HG02938 (cell line): ENCODE results near the gene ORM2.

Source experiments
- ATAC-seq: cut with Tn5 transposase; IDR thresholded peaks from one replicate; pipeline ENCODE4 v1.9.1; 2021; ENCODE audit warnings: mild to moderate bottlenecking, moderate library complexity; ENCODE audit not compliant: unreplicated experiment

ORM2 gene

GRCh38 chr9:114367772-114368569 lies 38.3 kb downstream of the ORM2 start:
- ATAC-seq: no peak

- no peak for ATAC-seq
Measured at GRCh38 chr9:114369216-114370130, 39.8 kb downstream of the ORM2 start.

- ATAC-seq: no peak
Measured at GRCh38 chr9:114370251-114370967, 40.7 kb downstream of the ORM2 start.

DNA sequence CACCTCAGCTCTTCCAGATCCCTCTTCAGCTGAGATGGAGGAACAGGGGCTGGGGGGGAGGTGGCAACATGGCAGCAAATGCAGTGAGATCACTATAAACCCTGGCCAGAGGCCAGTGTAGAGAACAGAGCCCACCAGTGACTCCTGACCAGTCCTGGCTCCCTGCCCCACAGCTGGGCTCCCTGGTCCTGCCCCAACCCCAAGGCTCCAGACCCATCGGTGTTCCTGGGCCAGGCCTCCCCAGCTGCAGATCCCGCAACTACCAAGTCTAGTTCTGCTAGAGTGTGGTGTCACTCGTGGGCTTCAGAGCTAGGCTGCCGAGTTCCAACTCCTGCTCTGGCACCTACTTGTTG lies 41.3 kb downstream of the ORM2 start:
- ATAC-seq: no peak

DNA sequence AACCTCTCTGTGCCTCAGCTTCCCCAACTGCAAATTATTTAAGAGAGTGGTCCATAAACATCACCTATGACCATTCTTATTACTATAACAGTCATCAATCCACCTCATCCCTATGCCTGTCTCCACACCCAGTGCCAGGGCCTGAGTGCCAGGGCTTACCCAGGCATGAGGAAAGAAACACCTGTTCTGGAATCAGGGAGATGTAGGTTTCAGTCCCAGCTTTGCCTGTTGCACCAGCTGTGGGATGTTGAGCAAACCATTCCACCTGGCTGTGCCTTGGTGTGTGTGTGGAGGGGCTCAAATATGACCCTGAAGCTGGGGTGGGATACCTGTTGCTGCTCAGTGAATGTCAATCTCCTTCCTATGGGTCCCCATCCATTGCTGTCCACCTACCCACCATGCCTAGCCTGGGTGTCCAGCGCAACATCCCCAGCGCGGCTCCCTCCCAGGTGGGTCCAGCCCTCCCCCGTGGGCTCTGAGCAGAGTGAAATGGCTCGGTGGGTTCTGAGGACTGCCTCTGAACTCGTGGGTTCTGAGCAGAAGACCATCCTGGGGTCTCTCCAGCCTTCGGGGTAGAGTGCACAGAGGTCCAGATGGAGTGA lies 41.8 kb downstream of the ORM2 start:
- no peak for ATAC-seq

GRCh38 chr9:114371973-114372917 lies 42.6 kb downstream of the ORM2 start:
- ATAC-seq: no peak

DNA sequence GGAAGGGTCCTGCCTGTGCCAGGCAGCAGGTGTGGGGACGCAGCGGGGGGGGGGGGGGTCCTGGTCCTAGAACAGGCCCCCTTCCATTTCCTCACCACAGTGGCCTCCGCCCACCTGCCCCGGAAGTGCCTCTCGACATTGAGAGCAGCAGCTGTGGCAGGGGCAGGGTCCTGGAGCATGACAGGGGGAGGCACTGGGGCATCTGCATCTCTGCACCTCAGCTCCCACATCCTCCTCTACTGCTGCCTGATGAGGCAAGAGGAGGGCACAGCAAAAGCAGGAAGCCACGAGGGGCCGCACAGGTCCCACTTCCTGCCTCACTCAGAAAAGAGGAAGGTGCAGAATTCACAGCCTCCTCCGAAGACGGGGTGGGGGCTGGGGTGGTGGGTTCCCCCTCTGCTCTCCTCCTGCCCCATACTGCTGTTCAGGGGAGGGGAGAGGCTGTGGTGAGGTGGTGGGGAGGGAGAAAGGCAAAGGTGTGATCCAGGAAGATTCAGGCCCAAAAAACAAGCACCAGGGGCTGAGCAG lies 43.3 kb downstream of the ORM2 start:
- peak; percentile 85 for ATAC-seq

DNA sequence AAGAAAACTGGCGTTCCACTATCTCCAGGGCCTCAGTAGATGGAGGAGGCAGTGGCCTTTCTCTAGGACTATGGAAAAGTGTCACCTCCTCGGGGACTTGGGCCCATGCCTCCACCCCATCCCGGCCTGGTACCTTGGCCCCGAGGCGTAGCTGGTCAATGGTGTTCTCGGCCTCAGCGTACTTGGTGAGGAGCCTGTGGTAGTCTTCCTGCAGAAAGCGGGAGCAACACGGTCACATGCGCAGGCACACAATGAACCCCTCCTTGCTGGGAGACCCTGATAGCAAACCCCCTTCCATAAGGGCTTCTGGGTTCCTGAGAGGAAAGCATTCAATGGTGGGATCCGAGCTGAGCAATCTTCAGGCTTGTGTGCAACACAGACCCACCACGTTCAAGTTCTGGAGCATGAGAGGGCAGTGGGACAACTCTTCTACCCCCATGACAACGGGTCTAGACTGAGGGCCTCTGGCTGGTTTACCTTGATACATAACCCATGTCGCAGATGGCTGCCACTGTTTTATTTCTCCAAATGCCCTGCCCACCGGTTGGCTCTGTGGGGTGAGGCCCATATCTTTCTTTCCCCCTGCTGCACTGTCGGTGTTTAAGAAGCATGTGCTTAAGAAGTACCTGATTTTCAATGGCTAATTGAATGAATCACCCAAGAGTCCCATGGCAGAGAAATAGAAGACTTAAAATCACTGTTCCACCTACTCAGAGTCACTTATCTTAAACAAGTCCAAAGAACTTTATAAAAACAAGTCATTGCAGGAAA lies 44.5 kb downstream of the ORM2 start:
- ATAC-seq: no peak

DNA sequence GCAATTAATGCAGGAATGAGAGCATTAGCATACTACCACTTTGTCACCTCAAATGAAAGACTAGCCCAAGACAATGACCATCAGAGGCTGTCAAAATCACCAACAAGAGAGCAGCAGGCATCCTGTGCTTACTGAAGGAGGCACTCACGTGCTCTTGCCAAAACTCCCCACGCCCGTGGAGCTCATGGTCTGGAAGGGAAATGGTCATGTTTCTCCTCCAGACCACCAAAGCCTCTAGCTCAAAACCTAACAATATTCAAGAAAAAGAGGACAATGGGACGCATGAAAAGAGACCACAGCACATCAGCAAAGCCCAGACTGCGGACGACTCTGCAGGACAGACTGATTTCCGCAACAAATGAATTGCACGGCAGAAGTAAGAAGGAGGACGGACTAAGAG lies 45.3 kb downstream of the ORM2 start:
- ATAC-seq: no peak

DNA sequence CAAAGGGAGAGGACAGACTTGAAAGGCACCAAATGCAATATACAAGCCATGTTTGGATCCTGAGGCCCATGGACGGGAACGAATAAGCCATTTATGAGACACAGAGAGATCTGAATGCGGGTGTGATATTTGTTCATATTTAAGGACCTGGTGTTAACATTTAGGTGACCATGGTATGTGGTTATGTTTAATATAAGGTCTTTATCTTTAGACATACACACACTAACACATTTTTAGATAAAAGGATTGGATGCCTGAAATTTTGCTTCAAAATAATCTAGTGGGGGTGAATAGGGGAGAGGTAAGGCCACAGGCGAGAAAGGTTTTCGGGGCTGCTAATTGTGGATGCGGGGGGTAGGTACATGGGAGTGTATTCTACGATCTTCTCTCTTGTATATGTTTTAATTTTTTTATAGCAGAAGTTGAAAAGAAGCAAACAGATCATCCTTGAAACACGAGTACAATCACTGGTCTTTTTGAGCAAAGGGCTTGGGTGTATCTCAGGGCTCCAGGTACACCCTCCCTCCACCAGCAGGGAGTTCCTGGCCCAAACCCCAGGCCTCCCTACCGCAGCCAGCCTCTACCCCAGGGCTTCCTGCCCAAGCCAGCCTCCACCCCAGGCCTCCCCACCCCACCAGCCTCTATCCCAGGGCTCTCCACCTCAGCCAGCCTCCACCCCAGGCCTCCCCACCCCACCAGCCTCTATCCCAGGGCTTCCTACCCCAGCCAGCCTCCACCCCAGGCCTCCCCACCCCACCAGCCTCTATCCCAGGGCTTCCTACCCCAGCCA lies 45.9 kb downstream of the ORM2 start:
- no peak for ATAC-seq

GRCh38 chr9:114376586-114377445 lies 47.1 kb downstream of the ORM2 start:
- ATAC-seq: no peak

- no peak for ATAC-seq
Measured at GRCh38 chr9:114378016-114378415, 48.3 kb downstream of the ORM2 start.

DNA sequence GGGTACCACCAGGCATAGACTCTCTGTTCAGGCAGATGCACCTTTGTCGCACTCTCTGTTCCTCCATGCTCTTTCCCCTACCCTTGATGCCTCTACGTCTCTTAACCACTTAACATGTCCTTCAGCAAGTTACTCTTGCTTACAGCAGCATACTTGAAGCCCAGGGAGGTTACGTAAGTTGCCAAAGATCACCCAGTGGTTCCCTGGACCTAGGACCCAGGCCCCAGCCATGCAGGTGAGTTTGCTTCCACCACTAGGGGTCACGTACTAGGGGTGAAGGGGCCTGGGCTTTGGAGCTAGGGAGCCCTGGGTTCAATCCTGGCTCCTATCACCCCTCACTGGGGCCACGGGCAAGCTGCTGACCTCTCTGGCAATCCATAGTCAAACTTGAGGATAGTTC lies 49.2 kb downstream of the ORM2 start:
- ATAC-seq: no peak
